Measurements from ENCODE around the gene TRPM8.

DNA sequence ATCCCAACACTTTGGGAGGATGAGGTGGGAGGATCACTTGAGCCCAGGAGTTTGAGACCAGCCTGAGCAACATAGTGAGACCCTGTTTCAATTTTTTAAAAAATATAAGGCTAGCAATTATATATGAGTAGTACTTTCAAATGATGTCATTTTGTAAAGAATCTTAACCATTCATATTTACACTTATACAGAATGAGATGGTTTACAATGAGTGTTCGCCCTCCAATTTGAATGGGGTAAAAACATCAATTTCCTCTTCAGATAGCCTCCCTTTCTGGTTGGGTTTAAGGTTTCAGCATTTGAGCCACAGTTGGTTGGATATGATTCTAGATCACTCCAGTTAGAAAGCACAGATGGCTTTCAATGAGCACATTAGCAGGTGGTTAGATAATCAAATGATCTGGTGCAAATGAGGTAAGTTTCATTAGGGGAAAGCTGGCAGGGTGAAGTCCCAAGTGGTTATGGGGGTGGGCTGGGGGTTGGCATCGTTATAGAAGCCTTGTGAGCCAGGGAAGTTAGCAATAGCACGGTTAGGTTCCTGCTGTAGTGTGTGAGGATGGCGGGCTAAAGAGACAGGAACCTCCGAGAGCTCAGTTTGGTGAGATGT lies 63.9 kb downstream of the TRPM8 start:
- TF ChIP-seq RAD21 (IDR thresholded peaks at IDR 0.05; ENCODE audit: low read depth) (no peak), TCF12 (IDR thresholded peaks at IDR 0.05; ENCODE audit: low read depth) (no peak), EP300 (IDR thresholded peaks at IDR 0.05; ENCODE audit: borderline replicate concordance) (no peak), EGR1 (IDR thresholded peaks at IDR 0.05) (no peak), FOXM1 (IDR thresholded peaks at IDR 0.05; ENCODE audit: borderline replicate concordance, low read depth) (no peak), NFIC (IDR thresholded peaks at IDR 0.05) (no peak), TAF1 (IDR thresholded peaks at IDR 0.05; ENCODE audit: low read depth) (no peak), YY1 (IDR thresholded peaks at IDR 0.05; ENCODE audit: low read depth) (no peak), REST (IDR thresholded peaks at IDR 0.05; ENCODE audit: low read depth) (no peak), CREB1 (IDR thresholded peaks at IDR 0.05; ENCODE audit: low read depth) (no peak), CEBPB (IDR thresholded peaks at IDR 0.05) (no peak), USF1 (IDR thresholded peaks at IDR 0.05) (no peak), TEAD4 (IDR thresholded peaks at IDR 0.05) (no peak)
- TF ChIP-seq, protein P1, sequence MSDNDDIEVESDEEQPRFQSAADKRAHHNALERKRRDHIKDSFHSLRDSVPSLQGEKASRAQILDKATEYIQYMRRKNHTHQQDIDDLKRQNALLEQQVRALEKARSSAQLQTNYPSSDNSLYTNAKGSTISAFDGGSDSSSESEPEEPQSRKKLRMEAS (IDR thresholded peaks at IDR 0.05) = no peak
